ENCODE results near the gene PRICKLE2.

Gene PRICKLE2

DNA sequence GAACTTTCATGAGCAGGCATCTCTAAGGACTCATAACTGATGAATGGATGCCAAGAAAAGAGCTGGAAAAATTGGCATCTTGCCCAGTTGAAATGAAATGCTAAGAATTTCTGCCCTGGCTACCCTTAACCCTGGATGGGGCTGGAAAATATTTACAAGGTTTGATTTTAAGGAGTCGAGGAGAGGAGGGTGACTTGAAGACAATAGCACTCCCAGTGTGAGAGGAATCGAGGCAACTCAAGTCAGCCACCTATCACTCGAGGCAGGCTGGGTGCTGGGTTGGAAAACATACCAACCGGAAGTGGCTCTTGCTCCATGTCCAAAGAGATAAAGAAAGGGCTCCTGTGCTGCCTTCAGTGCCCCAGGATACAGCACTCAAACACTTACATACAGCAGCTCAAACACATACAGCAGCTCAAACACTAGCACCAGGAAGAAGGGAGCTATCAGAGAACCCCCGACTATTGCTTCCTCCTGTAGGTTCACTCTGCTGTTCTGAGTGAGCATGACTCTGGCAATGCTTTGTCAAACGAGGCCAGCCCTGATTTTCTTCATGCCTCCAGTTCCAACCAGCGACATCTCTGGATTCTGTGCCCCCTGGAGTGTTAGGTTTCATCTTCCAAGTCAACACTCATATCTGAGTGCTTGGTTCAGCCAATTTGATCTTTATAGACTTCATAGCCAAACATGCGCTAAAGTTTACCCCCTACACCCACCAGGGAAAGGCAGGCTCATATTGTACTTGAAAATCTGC lies 4.9 kb downstream of the PRICKLE2 start:
- no peak for DNase-seq (ENCODE audit: low spot score)

GRCh38 chr3:64218746-64219145 lies 6.5 kb downstream of the PRICKLE2 start:
- DNase-seq (ENCODE audit: low spot score): no peak

DNA sequence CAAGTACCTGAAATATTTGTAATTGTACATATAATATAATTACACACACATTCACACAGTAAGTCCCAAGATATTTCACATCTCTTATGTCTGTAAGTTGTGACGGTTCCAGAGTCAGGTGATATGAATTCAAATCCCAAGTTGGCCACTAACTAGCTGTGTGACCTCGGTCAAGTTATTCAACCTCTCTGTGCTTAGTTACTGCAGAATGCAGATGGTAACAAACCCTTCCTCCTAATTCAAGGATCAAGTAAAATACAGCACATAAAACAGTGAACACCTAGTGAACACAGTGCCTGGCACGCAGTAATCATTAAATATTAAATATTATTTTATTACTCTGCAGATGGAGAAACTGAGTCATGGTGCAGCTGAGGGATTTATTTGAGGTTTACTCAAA lies 6.9 kb downstream of the PRICKLE2 start:
- DNase-seq (ENCODE audit: low spot score): no peak

GRCh38 chr3:64216274-64217147 lies 8.8 kb downstream of the PRICKLE2 start:
- DNase-seq (ENCODE audit: low spot score): no peak

GRCh38 chr3:64215559-64215958 lies 9.7 kb downstream of the PRICKLE2 start:
- DNase-seq (ENCODE audit: low spot score): no peak

- DNase-seq (ENCODE audit: low spot score): no peak
Observed at GRCh38 chr3:64215103-64215502, 10.2 kb downstream of the PRICKLE2 start.

DNA sequence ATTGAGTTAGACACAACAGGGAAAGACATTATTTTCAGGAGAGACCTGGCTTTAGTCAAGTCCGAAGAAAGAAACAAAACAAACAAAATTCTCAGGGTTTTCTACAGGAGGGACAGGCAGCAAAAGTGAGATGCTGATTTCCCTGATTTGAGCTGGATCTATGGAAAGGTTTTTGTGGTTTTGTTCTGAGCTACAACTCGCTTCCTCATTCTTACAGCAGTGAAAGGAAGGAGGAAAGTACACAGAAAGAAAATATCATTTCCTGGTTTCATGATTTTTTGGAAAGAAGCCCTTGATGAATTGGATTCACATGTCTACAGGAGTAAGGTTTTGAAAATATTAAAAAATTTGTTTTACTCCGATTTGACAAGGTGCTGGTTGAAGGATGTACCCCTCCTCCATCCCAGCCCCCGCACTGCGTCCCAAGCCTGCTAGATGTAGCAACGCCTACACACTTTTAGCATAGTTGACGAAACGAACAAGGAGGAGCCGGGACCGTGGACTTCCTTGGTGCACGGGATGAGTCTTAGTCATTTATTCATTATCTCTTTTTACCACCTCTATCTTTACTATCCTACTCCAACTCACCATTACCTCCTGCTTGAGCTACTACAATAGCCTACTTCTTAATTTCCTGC lies 10.8 kb downstream of the PRICKLE2 start:
- DNase-seq (ENCODE audit: low spot score): no peak

DNA sequence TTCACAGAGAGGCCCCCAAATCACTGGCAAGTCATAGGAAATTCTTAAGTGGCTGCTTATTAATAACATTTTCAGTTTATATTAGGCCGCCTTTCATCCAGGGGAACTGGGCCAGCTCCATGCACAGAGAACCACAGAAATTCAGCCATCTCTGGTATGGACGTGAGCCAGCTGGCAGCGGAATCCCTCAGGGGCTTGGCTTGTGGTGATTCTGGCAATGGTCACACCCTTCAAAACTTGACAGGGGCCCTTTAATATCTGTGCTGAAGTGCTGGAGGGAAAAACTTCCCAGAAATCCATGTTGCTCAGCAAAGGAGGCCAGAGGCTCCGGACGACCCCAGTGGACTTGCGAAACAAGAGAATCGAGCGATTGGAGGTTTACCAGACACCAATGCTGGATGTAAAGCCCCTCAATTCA lies 11.3 kb downstream of the PRICKLE2 start:
- DNase-seq (ENCODE audit: low spot score): no peak

- no peak for DNase-seq (ENCODE audit: low spot score)
Observed at GRCh38 chr3:64213224-64213878, 11.9 kb downstream of the PRICKLE2 start.

- no peak for DNase-seq (ENCODE audit: low spot score)
Observed at GRCh38 chr3:64209866-64210621, 15.2 kb downstream of the PRICKLE2 start.

DNA sequence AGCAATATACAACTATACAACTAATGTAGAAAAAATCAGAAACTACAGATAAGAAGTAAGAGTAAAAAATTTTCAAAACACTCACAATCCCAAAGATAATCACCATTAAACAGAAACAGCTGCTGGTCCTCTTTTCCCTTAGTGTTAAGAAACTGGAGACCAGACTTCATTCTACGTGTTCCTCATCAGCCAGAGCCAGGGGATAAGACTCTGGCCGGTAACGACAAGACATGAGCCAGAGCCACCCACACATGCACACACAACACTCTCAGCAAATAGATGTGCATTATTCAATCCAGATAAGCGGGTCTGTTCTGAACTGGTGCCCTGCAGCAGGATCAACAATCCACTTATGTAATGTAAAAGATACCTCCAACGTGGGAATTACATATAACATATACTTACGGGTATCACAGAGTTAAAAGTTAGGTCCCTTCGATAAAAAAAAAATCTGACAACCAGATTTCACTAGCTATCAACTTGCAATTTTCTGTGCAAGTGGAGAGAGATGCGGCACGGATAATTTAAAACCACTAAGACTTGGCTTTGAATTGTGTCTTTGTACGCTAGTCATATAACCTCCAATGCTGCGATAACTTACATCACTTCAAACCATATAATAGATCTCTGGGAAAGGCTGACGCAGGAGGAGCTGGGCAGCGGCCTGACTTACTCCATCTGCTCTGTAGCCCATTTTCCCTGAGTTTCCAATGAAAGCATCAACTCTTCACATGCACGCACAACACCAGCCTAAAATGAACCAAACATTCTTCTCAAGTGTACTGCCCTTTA lies 17.8 kb downstream of the PRICKLE2 start:
- no peak for DNase-seq (ENCODE audit: low spot score)

GRCh38 chr3:64203969-64204908 lies 21.0 kb downstream of the PRICKLE2 start:
- DNase-seq (ENCODE audit: low spot score): no peak

GRCh38 chr3:64203216-64203615 lies 22.1 kb downstream of the PRICKLE2 start:
- no peak for DNase-seq (ENCODE audit: low spot score)

- no peak for DNase-seq (ENCODE audit: low spot score)
Observed at GRCh38 chr3:64199932-64200331, 25.3 kb downstream of the PRICKLE2 start.

GRCh38 chr3:64196236-64196929 lies 28.9 kb downstream of the PRICKLE2 start:
- DNase-seq (ENCODE audit: low spot score): no peak

GRCh38 chr3:64195789-64196188 lies 29.5 kb downstream of the PRICKLE2 start:
- DNase-seq (ENCODE audit: low spot score): no peak

- no peak for DNase-seq (ENCODE audit: low spot score)
Observed at GRCh38 chr3:64191822-64192221, 33.4 kb downstream of the PRICKLE2 start.

GRCh38 chr3:64190517-64191515 lies 34.5 kb downstream of the PRICKLE2 start:
- no peak for DNase-seq (ENCODE audit: low spot score)

Data from iPS-NIHi11 (cell line).